ENCODE measurements around the gene RIMS4.
"Not testable (repeated sequence)": the region's sequence is repeated elsewhere in the genome, so short reads cannot be mapped to it uniquely, and the experiment has no call there.

RIMS4 gene

GRCh38 chr20:44770484-44771171 lies 39.7 kb downstream of the RIMS4 start:
- H3K9ac ChIP-seq (ENCODE audit: low read depth in 1 of 2, low read length in 2 of 2): no peak overlapping the region
- H3K36me3 ChIP-seq (ENCODE audit: control insufficient read depth in 1 of 2, insufficient read depth in 2 of 2, low read length in 2 of 2): no peaks in the 10 kb centered on the region
- H3K4me3 ChIP-seq (ENCODE audit: low read depth in 1 of 2, low read length in 2 of 2): no peak overlapping the region
- H3K9me3 ChIP-seq (ENCODE audit: control insufficient read depth in 1 of 2, low read length in 2 of 2): peaks cover 0 to 2% of the 10 kb centered on the region in 2 donors
- no peak overlapping the region for H3K27ac ChIP-seq (ENCODE audit: low read depth, low read length)
- peaks cover 6 to 13% of the 10 kb centered on the region in 2 donors for H3K27me3 ChIP-seq (ENCODE audit: control insufficient read depth in 1 of 2, insufficient read depth in 2 of 2, low read length in 2 of 2)
- H3K4me1 ChIP-seq (ENCODE audit: control insufficient read depth in 1 of 2, insufficient read depth in 2 of 2, low read length in 2 of 2): no peaks in the 10 kb centered on the region

- no peaks in the 10 kb centered on the region for H3K36me3 ChIP-seq (ENCODE audit: control insufficient read depth in 1 of 2, insufficient read depth in 2 of 2, low read length in 2 of 2)
- H3K27ac ChIP-seq (ENCODE audit: low read depth, low read length): no peak overlapping the region
- no peaks in the 10 kb centered on the region for H3K4me1 ChIP-seq (ENCODE audit: control insufficient read depth in 1 of 2, insufficient read depth in 2 of 2, low read length in 2 of 2)
- H3K9me3 ChIP-seq (ENCODE audit: control insufficient read depth in 1 of 2, low read length in 2 of 2): peaks cover 0 to 2% of the 10 kb centered on the region in 2 donors
- peaks cover 6 to 13% of the 10 kb centered on the region in 2 donors for H3K27me3 ChIP-seq (ENCODE audit: control insufficient read depth in 1 of 2, insufficient read depth in 2 of 2, low read length in 2 of 2)
- no peak overlapping the region for H3K9ac ChIP-seq (ENCODE audit: low read depth in 1 of 2, low read length in 2 of 2)
- H3K4me3 ChIP-seq (ENCODE audit: low read depth in 1 of 2, low read length in 2 of 2): no peak overlapping the region
These were observed 40.9 kb downstream of the RIMS4 start for GRCh38 chr20:44769481-44769863.

GRCh38 chr20:44768854-44769480 lies 41.4 kb downstream of the RIMS4 start:
- Histone ChIP-seq H3K9ac (ENCODE audit: low read depth in 1 of 2, low read length in 2 of 2) (no peak overlapping the region), H3K4me3 (ENCODE audit: low read depth in 1 of 2, low read length in 2 of 2) (no peak overlapping the region), H3K36me3 (ENCODE audit: control insufficient read depth in 1 of 2, insufficient read depth in 2 of 2, low read length in 2 of 2) (no peaks in the 10 kb centered on the region), H3K27ac (ENCODE audit: low read depth, low read length) (no peak overlapping the region), H3K4me1 (ENCODE audit: control insufficient read depth in 1 of 2, insufficient read depth in 2 of 2, low read length in 2 of 2) (no peaks in the 10 kb centered on the region), H3K27me3 (ENCODE audit: control insufficient read depth in 1 of 2, insufficient read depth in 2 of 2, low read length in 2 of 2) (peaks cover 6 to 13% of the 10 kb centered on the region in 2 donors), H3K9me3 (ENCODE audit: control insufficient read depth in 1 of 2, low read length in 2 of 2) (peaks cover 0 to 2% of the 10 kb centered on the region in 2 donors)

- no peak overlapping the region for H3K9ac ChIP-seq (ENCODE audit: low read depth in 1 of 2, low read length in 2 of 2)
- peaks cover 6 to 7% of the 10 kb centered on the region in 2 donors for H3K27me3 ChIP-seq (ENCODE audit: control insufficient read depth in 1 of 2, insufficient read depth in 2 of 2, low read length in 2 of 2)
- H3K36me3 ChIP-seq (ENCODE audit: control insufficient read depth in 1 of 2, insufficient read depth in 2 of 2, low read length in 2 of 2): no peaks in the 10 kb centered on the region
- H3K4me1 ChIP-seq (ENCODE audit: control insufficient read depth in 1 of 2, insufficient read depth in 2 of 2, low read length in 2 of 2): no peaks in the 10 kb centered on the region
- no peak overlapping the region for H3K4me3 ChIP-seq (ENCODE audit: low read depth in 1 of 2, low read length in 2 of 2)
- H3K9me3 ChIP-seq (ENCODE audit: control insufficient read depth in 1 of 2, low read length in 2 of 2): peaks cover 0 to 2% of the 10 kb centered on the region in 2 donors
- H3K27ac ChIP-seq (ENCODE audit: low read depth, low read length): no peak overlapping the region
These were observed 42.1 kb downstream of the RIMS4 start for GRCh38 chr20:44768256-44768655.

GRCh38 chr20:44765701-44766347 lies 44.5 kb downstream of the RIMS4 start:
- H3K27me3 ChIP-seq (ENCODE audit: control insufficient read depth in 1 of 2, insufficient read depth in 2 of 2, low read length in 2 of 2): peaks cover 5 to 6% of the 10 kb centered on the region in 2 donors
- H3K4me3 ChIP-seq (ENCODE audit: low read depth in 1 of 2, low read length in 2 of 2): no peak overlapping the region
- no peak overlapping the region for H3K9ac ChIP-seq (ENCODE audit: low read depth in 1 of 2, low read length in 2 of 2)
- H3K27ac ChIP-seq (ENCODE audit: low read depth, low read length): no peak overlapping the region
- H3K9me3 ChIP-seq (ENCODE audit: control insufficient read depth in 1 of 2, low read length in 2 of 2): peaks cover 0 to 2% of the 10 kb centered on the region in 2 donors
- no peaks in the 10 kb centered on the region for H3K36me3 ChIP-seq (ENCODE audit: control insufficient read depth in 1 of 2, insufficient read depth in 2 of 2, low read length in 2 of 2)
- H3K4me1 ChIP-seq (ENCODE audit: control insufficient read depth in 1 of 2, insufficient read depth in 2 of 2, low read length in 2 of 2): no peaks in the 10 kb centered on the region

- peaks cover 5 to 6% of the 10 kb centered on the region in 2 donors for H3K27me3 ChIP-seq (ENCODE audit: control insufficient read depth in 1 of 2, insufficient read depth in 2 of 2, low read length in 2 of 2)
- H3K4me3 ChIP-seq (ENCODE audit: low read depth in 1 of 2, low read length in 2 of 2): no peak overlapping the region
- no peaks in the 10 kb centered on the region for H3K4me1 ChIP-seq (ENCODE audit: control insufficient read depth in 1 of 2, insufficient read depth in 2 of 2, low read length in 2 of 2)
- no peaks in the 10 kb centered on the region for H3K36me3 ChIP-seq (ENCODE audit: control insufficient read depth in 1 of 2, insufficient read depth in 2 of 2, low read length in 2 of 2)
- H3K9ac ChIP-seq (ENCODE audit: low read depth in 1 of 2, low read length in 2 of 2): no peak overlapping the region
- H3K27ac ChIP-seq (ENCODE audit: low read depth, low read length): no peak overlapping the region
- H3K9me3 ChIP-seq (ENCODE audit: control insufficient read depth in 1 of 2, low read length in 2 of 2): peaks cover 0 to 2% of the 10 kb centered on the region in 2 donors
These were observed 45.3 kb downstream of the RIMS4 start for GRCh38 chr20:44765091-44765490.

GRCh38 chr20:44763798-44764197 lies 46.5 kb downstream of the RIMS4 start:
- not testable (repeated sequence) for H3K9ac ChIP-seq (ENCODE audit: low read depth in 1 of 2, low read length in 2 of 2); H3K4me1 ChIP-seq (ENCODE audit: control insufficient read depth in 1 of 2, insufficient read depth in 2 of 2, low read length in 2 of 2); H3K4me3 ChIP-seq (ENCODE audit: low read depth in 1 of 2, low read length in 2 of 2); H3K27me3 ChIP-seq (ENCODE audit: control insufficient read depth in 1 of 2, insufficient read depth in 2 of 2, low read length in 2 of 2); H3K9me3 ChIP-seq (ENCODE audit: control insufficient read depth in 1 of 2, low read length in 2 of 2); H3K36me3 ChIP-seq (ENCODE audit: control insufficient read depth in 1 of 2, insufficient read depth in 2 of 2, low read length in 2 of 2); H3K27ac ChIP-seq (ENCODE audit: low read depth, low read length)

- H3K27ac ChIP-seq (ENCODE audit: low read depth, low read length): no peak overlapping the region
- H3K27me3 ChIP-seq (ENCODE audit: control insufficient read depth in 1 of 2, insufficient read depth in 2 of 2, low read length in 2 of 2): no peaks in the 10 kb centered on the region
- peaks cover 0 to 2% of the 10 kb centered on the region in 2 donors for H3K9me3 ChIP-seq (ENCODE audit: control insufficient read depth in 1 of 2, low read length in 2 of 2)
- no peak overlapping the region for H3K4me3 ChIP-seq (ENCODE audit: low read depth in 1 of 2, low read length in 2 of 2)
- H3K9ac ChIP-seq (ENCODE audit: low read depth in 1 of 2, low read length in 2 of 2): no peak overlapping the region
- no peaks in the 10 kb centered on the region for H3K4me1 ChIP-seq (ENCODE audit: control insufficient read depth in 1 of 2, insufficient read depth in 2 of 2, low read length in 2 of 2)
- no peaks in the 10 kb centered on the region for H3K36me3 ChIP-seq (ENCODE audit: control insufficient read depth in 1 of 2, insufficient read depth in 2 of 2, low read length in 2 of 2)
These were observed 47.7 kb downstream of the RIMS4 start for GRCh38 chr20:44762466-44763140.

GRCh38 chr20:44761423-44761822 lies 48.9 kb downstream of the RIMS4 start:
- H3K9me3 ChIP-seq (ENCODE audit: control insufficient read depth in 1 of 2, low read length in 2 of 2): peaks cover 0 to 2% of the 10 kb centered on the region in 2 donors
- H3K9ac ChIP-seq (ENCODE audit: low read depth in 1 of 2, low read length in 2 of 2): no peak overlapping the region
- H3K27ac ChIP-seq (ENCODE audit: low read depth, low read length): no peak overlapping the region
- no peaks in the 10 kb centered on the region for H3K27me3 ChIP-seq (ENCODE audit: control insufficient read depth in 1 of 2, insufficient read depth in 2 of 2, low read length in 2 of 2)
- no peak overlapping the region for H3K4me3 ChIP-seq (ENCODE audit: low read depth in 1 of 2, low read length in 2 of 2)
- H3K36me3 ChIP-seq (ENCODE audit: control insufficient read depth in 1 of 2, insufficient read depth in 2 of 2, low read length in 2 of 2): no peaks in the 10 kb centered on the region
- no peaks in the 10 kb centered on the region for H3K4me1 ChIP-seq (ENCODE audit: control insufficient read depth in 1 of 2, insufficient read depth in 2 of 2, low read length in 2 of 2)

- Histone ChIP-seq H3K36me3 (ENCODE audit: control insufficient read depth in 1 of 2, insufficient read depth in 2 of 2, low read length in 2 of 2) (no peaks in the 10 kb centered on the region), H3K4me3 (ENCODE audit: low read depth in 1 of 2, low read length in 2 of 2) (no peak overlapping the region), H3K27me3 (ENCODE audit: control insufficient read depth in 1 of 2, insufficient read depth in 2 of 2, low read length in 2 of 2) (no peaks in the 10 kb centered on the region), H3K9ac (ENCODE audit: low read depth in 1 of 2, low read length in 2 of 2) (no peak overlapping the region), H3K4me1 (ENCODE audit: control insufficient read depth in 1 of 2, insufficient read depth in 2 of 2, low read length in 2 of 2) (no peaks in the 10 kb centered on the region), H3K9me3 (ENCODE audit: control insufficient read depth in 1 of 2, low read length in 2 of 2) (no peaks in the 10 kb centered on the region), H3K27ac (ENCODE audit: low read depth, low read length) (no peak overlapping the region)
These were observed 50.8 kb downstream of the RIMS4 start for GRCh38 chr20:44759595-44759994.

Data from duodenal mucosa (tissue), 2 donors.